GM21576 (cell line): ENCODE data around the gene ODR4.
"Not testable (repeated sequence)": the region's sequence is repeated elsewhere in the genome, so short reads cannot be mapped to it uniquely, and the experiment has no call there.

Source experiments
- ATAC-seq: cut with Tn5 transposase; IDR thresholded peaks from one replicate; pipeline ENCODE4 v1.9.1; 2021; ENCODE audit warnings: mild to moderate bottlenecking, moderate library complexity; ENCODE audit not compliant: unreplicated experiment

Gene ODR4

DNA sequence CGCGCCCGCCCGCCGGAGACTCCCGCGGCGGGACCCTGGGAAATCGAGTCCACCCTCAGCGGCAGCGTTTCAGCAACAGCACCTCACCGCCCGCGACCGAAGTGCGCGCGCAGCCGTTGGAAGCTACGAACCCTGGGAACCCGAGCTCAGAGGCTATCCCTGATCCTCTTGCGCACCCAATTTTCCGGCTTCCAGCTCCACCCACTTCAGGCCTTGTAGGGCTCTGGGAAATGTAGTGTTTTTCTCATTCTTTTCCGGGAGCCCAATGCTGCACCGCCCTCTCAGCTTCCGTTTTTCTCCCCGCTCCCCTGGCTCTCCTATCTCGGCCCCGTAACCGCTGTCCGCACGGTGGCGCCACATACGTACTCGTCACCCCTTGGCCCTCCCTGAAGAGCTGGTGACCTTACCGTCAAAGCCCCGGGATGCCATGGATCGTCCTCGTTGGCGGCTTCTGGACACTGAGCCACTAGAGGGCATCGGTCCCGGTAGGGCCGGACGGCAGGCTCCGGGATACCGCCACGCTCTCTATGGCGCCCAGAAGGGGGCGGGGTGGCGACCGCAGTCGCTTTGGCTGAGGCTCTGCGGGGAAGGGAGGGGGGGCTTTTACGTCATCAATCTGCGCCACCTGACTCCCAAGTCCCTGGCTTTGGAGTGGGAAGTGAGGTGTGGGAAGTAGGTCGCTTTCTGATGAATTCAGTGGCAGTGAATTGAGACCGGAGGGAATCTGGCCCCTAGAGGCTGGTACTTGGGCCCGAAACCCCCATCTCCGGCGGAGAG, at the start of gene ODR4, which contains the start of gene TPR:
Gene ODR4 (plus strand): TSS at position 687 of the 777 bp plus-strand sequence. CDS start 3,948 bp downstream, outside the sequence.
Gene TPR (minus strand): TSS at position 102 of the 777 bp plus-strand sequence. CDS start 225 bp downstream, outside the sequence.
- peak; percentile 86 for ATAC-seq

DNA sequence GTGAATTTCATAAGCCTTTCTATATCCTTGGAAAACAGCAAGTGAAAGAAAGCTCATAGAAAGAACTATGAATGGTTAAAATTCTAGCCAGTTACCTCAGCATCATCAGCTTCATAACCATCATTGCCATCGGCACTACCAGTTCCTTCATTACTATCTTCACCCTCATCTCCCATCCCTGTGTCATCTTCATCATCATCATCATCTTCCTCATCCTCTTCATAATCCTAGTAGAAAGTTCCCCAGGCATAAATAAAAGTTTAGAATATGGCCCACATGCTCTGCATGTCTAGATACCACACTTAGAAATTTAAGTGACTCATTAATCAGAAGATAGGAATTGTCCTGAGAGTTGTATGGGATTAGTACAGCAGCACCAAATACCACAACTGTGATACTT, 49.6 kb upstream of the ODR4 start:
- ATAC-seq, result no peak

DNA sequence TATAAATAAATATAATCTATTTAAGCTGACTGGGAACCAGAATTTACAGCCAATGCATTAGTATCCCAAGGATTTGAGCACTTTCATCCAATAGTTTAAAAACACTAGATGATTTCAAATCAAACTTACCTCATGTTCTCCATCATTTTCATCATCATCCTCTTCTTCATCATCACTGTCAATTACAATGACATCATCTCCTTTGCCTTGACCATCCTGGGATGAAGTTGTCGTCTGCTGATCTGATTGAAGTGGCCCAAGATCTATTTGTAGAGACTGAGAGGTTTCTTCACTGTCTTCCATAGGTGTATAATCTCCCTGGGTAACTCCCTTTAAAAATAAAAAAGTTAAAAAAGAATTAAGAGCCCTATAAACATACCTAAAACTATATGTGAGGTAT, 48.3 kb upstream of the ODR4 start:
- ATAC-seq, result no peak

DNA sequence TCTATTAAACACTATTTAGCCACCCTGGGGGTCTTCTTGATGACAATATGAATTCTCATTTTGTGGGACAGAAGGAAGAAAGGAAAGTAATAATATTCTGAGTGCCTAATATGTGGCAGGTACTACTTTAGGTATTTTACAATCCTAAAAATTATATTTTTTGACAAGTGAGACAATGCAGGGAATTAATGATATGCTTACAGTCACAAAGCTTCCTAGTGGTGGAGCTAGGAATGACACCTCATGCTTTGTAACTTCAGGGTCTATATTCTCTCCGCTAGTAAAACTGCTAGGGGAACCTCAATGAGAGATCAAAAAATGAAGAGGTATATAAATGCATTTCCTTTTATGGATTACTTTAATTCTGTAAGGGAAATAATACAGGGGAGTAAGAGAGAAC, 44.9 kb upstream of the ODR4 start:
- no peak for ATAC-seq

DNA sequence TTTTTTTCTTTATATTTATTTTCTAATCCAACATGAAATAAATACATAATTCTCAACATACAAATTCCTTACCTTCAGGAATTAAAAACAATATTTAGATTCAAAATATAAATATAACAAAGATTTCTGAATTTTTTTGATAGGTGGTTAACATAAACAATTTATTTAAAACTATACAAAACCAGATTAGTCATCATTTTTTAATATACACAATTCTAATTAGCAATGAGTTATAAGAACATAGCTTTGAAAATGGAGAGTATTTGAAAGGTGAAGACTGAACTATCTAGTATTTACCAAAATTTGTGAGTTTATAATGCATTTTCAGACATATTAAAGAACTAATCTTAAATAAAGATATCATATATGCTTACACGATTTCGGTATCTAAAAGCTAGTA, 38.1 kb upstream of the ODR4 start:
- no peak for ATAC-seq

DNA sequence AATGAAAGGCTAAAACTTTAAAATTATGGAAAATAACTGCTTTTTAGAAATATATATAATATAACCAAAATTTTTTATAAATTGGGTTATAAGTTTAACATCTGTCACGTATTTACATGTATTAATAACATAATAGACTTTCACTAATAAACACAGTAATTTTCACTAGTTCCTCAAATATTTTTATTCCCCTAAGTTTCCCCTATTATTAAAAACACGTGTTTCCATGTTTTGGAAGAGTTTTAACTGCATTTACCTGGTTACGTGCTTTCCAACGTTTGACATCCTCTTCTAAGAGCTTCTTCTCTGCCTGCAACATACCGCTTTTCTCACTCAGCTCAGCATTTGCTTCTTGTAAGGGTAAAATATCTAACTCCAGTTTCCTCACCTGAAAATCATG, 34.9 kb upstream of the ODR4 start:
- no peak for ATAC-seq

DNA sequence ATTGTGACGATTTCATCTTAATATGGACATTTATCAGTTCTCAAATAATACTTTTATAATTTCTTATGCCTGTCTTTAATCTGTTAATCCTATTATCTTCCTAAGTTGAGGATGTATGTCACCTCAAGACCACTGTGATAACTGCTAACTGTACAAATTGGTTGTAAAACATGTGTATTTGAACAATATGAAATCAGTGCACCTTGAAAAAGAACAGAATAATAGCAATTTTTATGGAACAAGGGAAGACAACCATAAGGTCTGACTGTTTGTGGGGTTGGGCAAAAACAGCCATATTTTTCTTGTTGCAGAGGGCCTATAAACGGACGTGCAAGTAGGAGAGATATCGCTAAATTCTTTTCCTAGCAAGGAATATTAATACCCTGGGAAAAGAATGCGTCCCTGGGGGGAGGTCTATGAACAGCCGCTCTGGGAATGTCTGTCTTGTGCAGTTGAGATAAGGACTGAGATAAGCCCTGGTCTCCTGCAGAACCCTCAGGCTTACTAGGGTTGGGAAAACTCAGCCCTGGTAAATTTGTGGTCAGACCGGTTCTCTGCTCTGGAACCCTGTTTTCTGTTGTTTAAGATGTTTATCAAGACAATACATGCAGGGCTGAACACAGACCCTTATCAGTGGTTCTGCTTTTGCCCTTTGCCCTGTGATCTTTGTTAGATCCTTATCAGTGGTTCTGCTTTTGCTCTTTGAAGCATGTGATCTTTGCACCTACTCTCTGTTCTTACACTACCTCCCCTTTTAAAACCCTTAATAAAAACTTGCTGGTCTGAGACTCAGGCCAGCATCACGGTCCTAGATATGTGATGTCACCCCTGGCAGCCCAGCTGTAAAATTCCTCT, 27.6 kb upstream of the ODR4 start:
- ATAC-seq, result not testable (repeated sequence)

DNA sequence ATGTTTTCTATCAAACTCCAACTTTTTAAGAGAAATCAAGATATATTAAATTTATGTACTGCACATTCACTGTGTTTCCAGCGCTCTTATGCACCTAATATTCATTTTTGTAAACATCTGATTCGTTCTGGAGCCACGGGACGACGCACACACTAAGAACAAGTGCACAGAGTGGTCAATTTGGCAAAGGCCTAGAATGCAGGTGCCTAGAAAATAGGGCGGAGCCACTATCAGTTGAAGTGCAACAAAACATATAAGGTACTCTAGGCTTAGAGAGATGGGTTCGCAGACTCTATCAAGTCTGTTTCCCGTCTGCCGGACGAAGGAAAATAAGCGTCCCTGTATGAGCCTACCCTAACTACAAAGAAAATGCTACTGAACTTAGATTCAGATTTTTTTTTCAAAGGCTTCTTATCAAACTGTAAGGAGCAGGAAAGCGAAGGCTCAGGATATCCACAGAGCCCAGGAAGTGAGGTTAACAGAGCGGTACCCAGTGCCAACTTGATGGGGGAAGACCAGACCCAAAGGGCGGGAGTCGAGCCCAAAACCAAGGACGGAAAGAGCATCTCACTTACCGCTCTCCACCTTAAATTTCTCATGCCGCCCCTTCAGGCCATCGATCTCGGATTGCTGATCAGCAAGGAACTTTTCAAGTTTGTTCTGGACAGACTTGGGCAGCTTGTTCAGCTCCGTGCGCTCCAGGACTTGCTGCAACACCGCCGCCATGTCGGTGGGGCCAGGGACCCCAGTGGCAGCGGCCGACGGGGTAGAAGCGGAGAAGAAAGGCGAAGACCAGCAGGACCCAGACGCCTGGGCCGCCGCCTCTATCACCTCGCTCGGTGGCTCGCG, 1.1 kb upstream of the ODR4 start:
- ATAC-seq, result peak; percentile 39

DNA sequence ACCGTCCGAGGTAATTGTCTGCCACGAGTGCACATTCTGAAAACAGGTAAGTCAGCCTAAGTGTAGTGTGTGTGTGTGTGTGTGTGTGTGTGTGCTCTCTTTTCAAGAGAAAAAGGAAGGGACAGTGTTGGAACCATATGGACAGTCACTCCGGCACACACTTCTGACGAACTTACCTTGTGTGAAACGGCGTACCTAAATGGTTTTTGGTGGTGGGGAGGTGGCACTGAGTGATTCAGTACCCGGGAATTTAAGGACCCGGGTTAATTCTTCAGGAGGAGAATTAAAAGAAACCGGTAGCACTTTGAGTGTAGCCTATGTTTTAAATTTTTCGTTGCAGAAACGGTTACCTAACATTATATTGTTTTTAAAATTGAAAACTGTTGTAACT, 286 bp downstream of the ODR4 start:
- ATAC-seq, result no peak

DNA sequence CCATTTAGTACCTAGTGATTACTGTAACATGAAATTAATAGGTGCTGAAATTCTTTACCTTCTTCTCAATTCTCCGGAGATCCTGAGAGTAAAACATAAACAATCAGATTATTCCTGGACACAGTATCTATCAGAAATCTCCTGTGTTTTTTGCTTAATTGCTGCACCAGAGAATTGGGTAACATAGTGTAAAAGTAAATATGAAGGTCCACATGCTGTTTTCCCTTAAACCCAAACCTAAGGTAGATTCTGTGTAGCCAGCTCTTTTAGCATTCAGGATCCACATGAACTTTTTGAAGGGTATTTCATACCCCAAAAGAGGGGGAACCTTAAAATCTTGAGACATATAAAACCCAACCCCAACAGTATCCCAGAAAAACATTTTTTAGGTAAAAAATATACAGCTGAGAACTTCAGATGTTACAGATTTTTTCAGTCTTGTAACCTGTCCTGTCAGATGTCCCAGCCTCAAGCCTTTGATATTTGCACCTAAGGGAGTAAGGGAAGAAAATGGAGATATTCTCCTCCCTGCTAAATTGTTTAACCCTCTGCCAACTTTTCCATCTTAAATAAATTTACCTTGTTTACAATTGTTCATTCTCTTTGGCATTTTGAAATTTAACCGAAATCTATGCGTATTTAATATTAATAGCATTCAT, 11.2 kb downstream of the ODR4 start:
- no peak for ATAC-seq

DNA sequence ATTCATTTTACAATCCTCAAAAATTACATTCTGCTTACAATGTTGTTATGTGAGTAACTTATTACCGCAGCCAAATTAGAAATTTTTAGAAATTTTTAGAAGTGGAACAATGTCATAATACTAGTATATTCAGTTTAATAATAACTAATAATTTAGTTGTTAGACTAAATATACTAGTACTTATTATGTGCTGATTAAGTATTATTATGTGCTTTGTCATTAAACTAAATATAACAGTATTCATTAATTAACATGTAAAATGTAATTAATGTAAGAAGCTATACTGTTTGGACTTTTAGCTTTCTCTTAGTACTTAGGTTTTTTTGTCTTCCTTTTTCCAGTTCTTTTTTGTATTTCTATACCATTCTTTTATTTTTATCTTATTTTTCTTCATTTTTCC, 15.3 kb downstream of the ODR4 start:
- no peak for ATAC-seq

DNA sequence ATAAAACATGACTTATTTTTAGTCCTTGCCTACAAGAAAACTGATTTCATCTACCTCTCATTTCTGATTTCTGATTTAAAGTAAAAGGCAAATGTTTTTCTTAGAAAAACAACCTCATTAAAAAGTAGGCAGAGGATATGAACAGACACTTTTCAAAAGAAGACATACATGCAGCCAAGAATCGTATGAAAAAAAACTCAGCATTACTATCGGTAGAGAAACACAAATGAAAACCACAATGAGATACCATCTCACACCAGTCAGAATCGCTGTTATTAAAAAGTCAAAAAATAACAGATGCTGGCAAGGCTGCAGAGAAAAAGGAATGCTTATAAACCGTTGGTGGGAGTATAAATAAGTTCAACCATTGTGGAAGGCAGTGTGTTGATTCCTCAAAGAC, 16.2 kb downstream of the ODR4 start:
- ATAC-seq, result no peak

DNA sequence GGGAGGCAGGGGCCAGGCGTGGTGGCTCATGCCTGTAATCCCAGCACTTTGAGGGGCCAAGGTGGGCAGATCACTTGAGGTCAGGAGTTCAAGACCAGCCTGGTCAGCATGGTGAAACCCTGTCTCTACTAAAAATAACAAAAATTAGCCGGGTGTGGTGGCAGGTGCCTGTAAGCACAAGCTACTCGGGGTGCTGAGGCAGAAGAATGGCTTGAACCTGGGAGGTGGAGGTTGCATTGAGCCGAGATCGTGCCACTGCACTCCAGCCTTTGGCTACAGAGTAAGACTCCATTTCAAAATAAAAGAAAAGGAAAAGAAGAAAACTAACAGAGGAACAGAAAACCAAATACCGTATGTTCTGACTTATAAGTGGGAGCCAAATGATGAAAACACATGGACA, 17.1 kb downstream of the ODR4 start:
- ATAC-seq, result not testable (repeated sequence)

DNA sequence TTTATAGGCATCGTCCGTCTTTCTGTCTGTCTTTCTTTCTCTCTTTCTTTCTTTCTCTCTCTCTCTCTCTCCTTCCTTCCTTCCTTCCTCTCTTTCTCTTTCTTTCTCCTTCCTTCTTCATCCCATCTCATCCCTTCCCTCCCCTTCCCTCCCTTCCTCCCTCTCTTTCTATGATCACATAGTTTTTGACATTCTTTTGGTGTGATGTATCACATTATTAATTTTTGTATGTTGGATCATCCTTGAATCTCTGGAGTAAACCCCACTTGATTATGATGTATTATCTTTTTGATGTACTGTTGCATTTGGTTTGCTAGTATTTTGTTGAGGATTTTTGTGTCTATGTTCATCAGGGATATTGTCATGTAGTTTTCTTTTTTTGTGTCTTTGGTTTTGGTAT, 25.8 kb downstream of the ODR4 start:
- not testable (repeated sequence) for ATAC-seq

DNA sequence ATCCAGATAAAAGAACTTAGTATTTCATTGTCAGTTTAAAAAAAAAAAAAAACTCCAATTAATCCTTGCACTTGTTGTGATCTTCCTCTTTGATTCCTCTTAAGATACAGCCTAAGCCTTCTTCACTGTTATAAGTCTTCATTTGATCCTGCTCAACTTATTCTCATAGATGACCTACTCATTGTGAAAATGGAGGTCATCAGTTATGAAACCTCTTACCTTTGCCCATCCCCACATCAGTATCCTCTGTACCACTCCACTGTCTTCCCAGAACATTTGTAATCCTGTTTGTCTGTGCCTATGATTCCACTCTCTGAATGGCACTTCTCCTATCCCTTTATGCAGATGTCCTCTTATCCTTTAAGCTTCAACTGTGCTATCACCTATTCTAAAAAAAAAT, 28.0 kb downstream of the ODR4 start:
- no peak for ATAC-seq

DNA sequence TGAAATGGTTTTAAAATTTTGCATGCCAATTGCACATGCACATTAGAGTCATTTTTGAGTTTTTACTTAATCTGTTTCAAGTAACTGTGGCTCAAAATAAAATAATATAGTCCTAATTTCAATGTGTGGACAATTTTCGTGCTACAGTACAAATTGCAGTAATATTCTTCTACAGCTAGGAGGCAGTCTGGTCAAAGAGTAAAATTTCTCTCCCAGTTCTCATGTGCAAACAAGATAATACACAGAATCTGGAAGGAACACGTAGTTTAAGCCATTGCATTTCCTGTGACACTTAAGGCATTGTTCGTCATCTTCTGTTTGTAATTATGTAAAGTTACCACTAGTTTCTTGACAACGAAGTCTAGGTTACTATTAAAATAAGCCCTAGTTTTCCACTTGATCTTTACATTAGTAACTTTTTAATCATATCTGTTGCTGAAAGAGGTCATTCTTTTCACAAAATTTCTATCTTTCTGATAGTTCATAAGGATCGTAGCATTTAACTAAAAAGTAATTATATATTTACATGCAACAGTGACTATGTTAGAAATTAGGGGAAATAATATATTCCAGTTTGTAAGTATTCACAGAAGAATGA, 28.9 kb downstream of the ODR4 start:
- ATAC-seq, result peak; percentile 69

DNA sequence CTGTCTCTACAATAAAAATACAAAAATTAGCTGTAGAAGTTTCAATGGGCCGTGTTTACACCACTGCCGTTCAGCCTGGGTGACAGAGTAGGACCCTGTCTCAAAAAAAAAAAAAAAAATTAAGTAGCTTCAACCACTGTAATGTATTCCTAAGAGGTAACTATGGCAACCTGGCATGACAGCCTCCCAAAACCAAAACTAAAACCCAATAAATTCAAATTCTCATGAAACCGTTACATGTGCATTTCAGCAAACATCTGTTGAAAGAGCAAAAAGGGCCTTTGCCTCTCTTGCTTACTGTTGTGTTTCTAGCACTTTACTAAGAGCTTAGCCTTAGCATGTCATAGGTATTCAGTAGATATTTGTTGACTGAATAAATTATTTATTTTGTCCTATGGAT, 33.5 kb downstream of the ODR4 start:
- peak; percentile 62 for ATAC-seq

DNA sequence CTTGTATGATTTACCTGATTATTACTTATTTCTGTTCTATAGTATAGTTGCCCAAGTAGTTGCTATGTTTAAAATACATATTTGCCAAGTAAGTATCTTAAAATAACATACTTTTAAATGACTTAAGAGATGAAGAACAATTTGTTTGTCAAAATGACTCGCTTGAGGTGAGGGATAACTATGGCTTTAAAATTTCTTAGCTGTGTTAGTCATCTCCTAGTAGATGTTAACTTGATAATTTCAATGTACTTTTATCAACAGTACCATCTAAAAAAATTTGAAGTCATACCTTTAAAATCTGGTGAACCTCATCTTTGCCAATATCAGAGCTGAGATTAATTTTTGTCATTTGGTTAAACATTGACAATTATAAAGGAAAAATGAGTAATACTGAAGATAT, 37.7 kb downstream of the ODR4 start:
- ATAC-seq, result no peak

DNA sequence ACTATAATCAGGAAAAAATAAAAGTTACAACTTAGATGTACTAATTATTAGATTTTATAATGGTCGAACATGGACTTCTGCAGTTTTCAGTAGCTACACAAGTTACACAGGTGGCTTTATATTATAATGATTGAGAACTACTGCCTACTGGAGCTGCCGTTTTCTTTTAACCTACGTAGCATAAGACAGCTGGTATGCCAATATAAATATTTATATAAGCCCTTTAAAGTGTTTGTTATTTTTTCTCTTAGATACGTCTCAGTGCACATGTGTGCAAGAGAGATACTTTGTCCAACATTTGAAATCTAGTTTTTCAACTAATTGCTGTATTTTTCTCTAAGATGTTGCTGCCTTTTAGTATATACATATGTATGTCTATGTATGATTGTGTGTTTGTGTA, 42.9 kb downstream of the ODR4 start:
- ATAC-seq, result no peak

DNA sequence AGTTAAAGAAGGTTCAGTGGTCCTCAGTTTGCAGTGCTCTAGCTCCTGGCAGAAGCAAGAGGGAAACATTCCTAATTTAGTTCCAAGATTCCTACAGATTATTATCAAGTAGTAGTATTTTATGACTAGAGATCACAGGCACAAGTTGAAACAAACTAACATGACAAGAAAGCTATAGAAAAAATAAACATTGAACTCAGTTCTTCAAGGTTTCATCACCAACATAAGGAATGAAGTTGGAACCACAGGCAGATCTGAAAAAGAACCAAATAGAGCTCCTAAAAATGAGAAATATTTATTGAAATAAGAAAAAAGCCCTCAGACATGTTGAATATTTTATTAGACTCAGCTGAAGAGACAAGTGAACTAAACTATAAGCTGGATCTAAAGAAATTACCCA, 44.7 kb downstream of the ODR4 start:
- no peak for ATAC-seq
